ENCODE data around the gene ATP6V1B1.

Gene ATP6V1B1

GRCh38 chr2:70906439-70907005 lies 29.2 kb upstream of the ATP6V1B1 start:
- Histone ChIP-seq H3K27me3 (ENCODE audit: control insufficient read depth, low read length) (peaks cover 32% of the 10 kb centered on the region), H3K4me3 (ENCODE audit: low read length) (no peak overlapping the region), H3K79me2 (ENCODE audit: control insufficient read depth, low read length) (no peaks in the 10 kb centered on the region), H3K27ac (ENCODE audit: low read depth, low read length) (no peak overlapping the region), H3K9me3 (ENCODE audit: control insufficient read depth, insufficient read depth, low read length) (no peaks in the 10 kb centered on the region), H3F3A (ENCODE audit: control insufficient read depth, insufficient read depth) (no peaks in the 10 kb centered on the region), H3K4me1 (ENCODE audit: control insufficient read depth, low read length) (no peaks in the 10 kb centered on the region), H4K20me1 (ENCODE audit: control insufficient read depth, insufficient read depth, low read depth, low read length) (no peaks in the 10 kb centered on the region), H3K9me2 (replicated peaks; ENCODE audit: control insufficient read depth, low read length) (no peaks in the 10 kb centered on the region), H3K4me2 (ENCODE audit: low read length) (no peak overlapping the region), H3K36me3 (ENCODE audit: control insufficient read depth, low read length) (no peaks in the 10 kb centered on the region)
- TF ChIP-seq, protein P1, sequence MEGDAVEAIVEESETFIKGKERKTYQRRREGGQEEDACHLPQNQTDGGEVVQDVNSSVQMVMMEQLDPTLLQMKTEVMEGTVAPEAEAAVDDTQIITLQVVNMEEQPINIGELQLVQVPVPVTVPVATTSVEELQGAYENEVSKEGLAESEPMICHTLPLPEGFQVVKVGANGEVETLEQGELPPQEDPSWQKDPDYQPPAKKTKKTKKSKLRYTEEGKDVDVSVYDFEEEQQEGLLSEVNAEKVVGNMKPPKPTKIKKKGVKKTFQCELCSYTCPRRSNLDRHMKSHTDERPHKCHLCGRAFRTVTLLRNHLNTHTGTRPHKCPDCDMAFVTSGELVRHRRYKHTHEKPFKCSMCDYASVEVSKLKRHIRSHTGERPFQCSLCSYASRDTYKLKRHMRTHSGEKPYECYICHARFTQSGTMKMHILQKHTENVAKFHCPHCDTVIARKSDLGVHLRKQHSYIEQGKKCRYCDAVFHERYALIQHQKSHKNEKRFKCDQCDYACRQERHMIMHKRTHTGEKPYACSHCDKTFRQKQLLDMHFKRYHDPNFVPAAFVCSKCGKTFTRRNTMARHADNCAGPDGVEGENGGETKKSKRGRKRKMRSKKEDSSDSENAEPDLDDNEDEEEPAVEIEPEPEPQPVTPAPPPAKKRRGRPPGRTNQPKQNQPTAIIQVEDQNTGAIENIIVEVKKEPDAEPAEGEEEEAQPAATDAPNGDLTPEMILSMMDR (IDR thresholded peaks at IDR 0.05; ENCODE audit: low read depth, low read length, poor library complexity, severe bottlenecking) = no peak
- TF ChIP-seq EZH2phosphoT487 (IDR thresholded peaks at IDR 0.05; ENCODE audit: borderline replicate concordance, low read length) = no peak

GRCh38 chr2:70907130-70908057 lies 28.3 kb upstream of the ATP6V1B1 start:
- H3K9me2 ChIP-seq (replicated peaks; ENCODE audit: control insufficient read depth, low read length) = no peaks in the 10 kb centered on the region
- no peaks in the 10 kb centered on the region for H3K36me3 ChIP-seq (ENCODE audit: control insufficient read depth, low read length)
- no peak overlapping the region for H3K27ac ChIP-seq (ENCODE audit: low read depth, low read length)
- H3K4me2 ChIP-seq (ENCODE audit: low read length) = no peak overlapping the region
- no peaks in the 10 kb centered on the region for H3K9me3 ChIP-seq (ENCODE audit: control insufficient read depth, insufficient read depth, low read length)
- peaks cover 28% of the 10 kb centered on the region for H3K27me3 ChIP-seq (ENCODE audit: control insufficient read depth, low read length)
- H3K4me3 ChIP-seq (ENCODE audit: low read length) = no peak overlapping the region
- H4K20me1 ChIP-seq (ENCODE audit: control insufficient read depth, insufficient read depth, low read depth, low read length) = no peaks in the 10 kb centered on the region
- H3F3A ChIP-seq (ENCODE audit: control insufficient read depth, insufficient read depth) = no peaks in the 10 kb centered on the region
- no peaks in the 10 kb centered on the region for H3K4me1 ChIP-seq (ENCODE audit: control insufficient read depth, low read length)
- H3K79me2 ChIP-seq (ENCODE audit: control insufficient read depth, low read length) = no peaks in the 10 kb centered on the region
- TF ChIP-seq, protein P1 (IDR thresholded peaks at IDR 0.05; ENCODE audit: low read depth, low read length, poor library complexity, severe bottlenecking) = no peak

- no peaks in the 10 kb centered on the region for H4K20me1 ChIP-seq (ENCODE audit: control insufficient read depth, insufficient read depth, low read depth, low read length)
- no peaks in the 10 kb centered on the region for H3K9me3 ChIP-seq (ENCODE audit: control insufficient read depth, insufficient read depth, low read length)
- H3K27ac ChIP-seq (ENCODE audit: low read depth, low read length) = no peak overlapping the region
- no peaks in the 10 kb centered on the region for H3K36me3 ChIP-seq (ENCODE audit: control insufficient read depth, low read length)
- H3K27me3 ChIP-seq (ENCODE audit: control insufficient read depth, low read length) = no peaks in the 10 kb centered on the region
- no peaks in the 10 kb centered on the region for H3K9me2 ChIP-seq (replicated peaks; ENCODE audit: control insufficient read depth, low read length)
- no peak overlapping the region for H3K4me2 ChIP-seq (ENCODE audit: low read length)
- no peaks in the 10 kb centered on the region for H3K4me1 ChIP-seq (ENCODE audit: control insufficient read depth, low read length)
- TF ChIP-seq, protein P1 (IDR thresholded peaks at IDR 0.05; ENCODE audit: low read depth, low read length, poor library complexity, severe bottlenecking) = no peak
- no peak for TF ChIP-seq EZH2phosphoT487 (IDR thresholded peaks at IDR 0.05; ENCODE audit: borderline replicate concordance, low read length)
- H3K79me2 ChIP-seq (ENCODE audit: control insufficient read depth, low read length) = no peaks in the 10 kb centered on the region
- H3F3A ChIP-seq (ENCODE audit: control insufficient read depth, insufficient read depth) = no peaks in the 10 kb centered on the region
- H3K4me3 ChIP-seq (ENCODE audit: low read length) = no peak overlapping the region
Observed at GRCh38 chr2:70916291-70916690, 19.4 kb upstream of the ATP6V1B1 start.

All from DOHH2 (cell line).